Chondrocyte (in vitro differentiated cells): ENCODE measurements around the gene TAGLN. TPM values are rescaled to one million over a fixed set of nuclear protein-coding genes. Genes with fewer than 3 reads are reported as not detected.
A peak's percentile ranks its signal among the peaks of the same experiment; 100 is the strongest.
"Not testable (repeated sequence)": the region's sequence is repeated elsewhere in the genome, so short reads cannot be mapped to it uniquely, and the experiment has no call there.

Experiments used
- DNase-seq: peaks from one replicate; pipeline ENCODE4 v3.0.0; 2021; ENCODE audit warnings: mixed read lengths, low spot score
- H3K27ac Mint-ChIP-seq: one replicate; pipeline ENCODE4 v1.8.0; 2021; ENCODE audit warnings: mild to moderate bottlenecking, moderate library complexity, mixed read lengths; ENCODE audit not compliant: unreplicated experiment
- H3K27me3 Mint-ChIP-seq: 2 replicates; pipeline ENCODE4 v1.8.0; 2021; ENCODE audit warnings: low read depth, mixed read lengths
- H3K36me3 Mint-ChIP-seq: 2 replicates; pipeline ENCODE4 v1.8.0; 2021; ENCODE audit warnings: low read depth, mixed read lengths
- H3K4me1 Mint-ChIP-seq: 2 replicates; pipeline ENCODE4 v1.8.0; 2021; ENCODE audit warnings: low read depth, mild to moderate bottlenecking, mixed read lengths
- H3K4me3 Mint-ChIP-seq: one replicate; pipeline ENCODE4 v1.8.0; 2021; ENCODE audit warnings: mild to moderate bottlenecking, moderate library complexity, mixed read lengths; ENCODE audit not compliant: unreplicated experiment
- H3K9me3 Mint-ChIP-seq: 2 replicates; pipeline ENCODE4 v1.8.0; 2021; ENCODE audit warnings: low read depth, mixed read lengths
- CTCF ChIP-seq: fragments of 200-600 bp; sonication (generic); IDR thresholded peaks from 2 replicates; pipeline ENCODE4 v1.5.0; 2021; ENCODE audit warnings: antibody characterized with exemption, mild to moderate bottlenecking, moderate library complexity
- total RNA-seq: library from RNA; stranded (reverse); gene quantifications from 3 replicates; pipeline ENCODE4 v1.2.1, GENCODE V29; 2021

The TAGLN gene
- total RNA-seq, 1 donor from 2014 or later = 4,666 TPM

- H3K27ac Mint-ChIP-seq = peak overlapping the region; percentile 88
- DNase-seq = peak; percentile 88
Measured at GRCh38 chr11:117180661-117181585, 18.2 kb upstream of the TAGLN start.

GRCh38 chr11:117181586-117182550 lies 17.3 kb upstream of the TAGLN start:
- TF ChIP-seq CTCF = peak; percentile 3
- peaks cover 29% of the 10 kb centered on the region for H3K4me1 Mint-ChIP-seq
- H3K27ac Mint-ChIP-seq = no peak overlapping the region
- H3K4me3 Mint-ChIP-seq = no peak overlapping the region
- peaks cover 6% of the 10 kb centered on the region for H3K36me3 Mint-ChIP-seq
- no peaks in the 10 kb centered on the region for H3K9me3 Mint-ChIP-seq
- DNase-seq = peak; percentile 59
- H3K27me3 Mint-ChIP-seq = no peaks in the 10 kb centered on the region

More at GRCh38 chr11:117180661-117181585, 18.2 kb upstream of the TAGLN start:
- H3K27me3 Mint-ChIP-seq = no peaks in the 10 kb centered on the region
- TF ChIP-seq CTCF = peak; percentile 77
- H3K36me3 Mint-ChIP-seq = peaks cover 5% of the 10 kb centered on the region
- H3K4me1 Mint-ChIP-seq = peaks cover 29% of the 10 kb centered on the region
- peak overlapping the region; percentile 91 for H3K4me3 Mint-ChIP-seq
- H3K9me3 Mint-ChIP-seq = no peaks in the 10 kb centered on the region

GRCh38 chr11:117182551-117182935 lies 16.6 kb upstream of the TAGLN start:
- no peak for TF ChIP-seq CTCF
- H3K27me3 Mint-ChIP-seq = no peaks in the 10 kb centered on the region
- no peak overlapping the region for H3K27ac Mint-ChIP-seq
- peak; percentile 88 for DNase-seq
- H3K4me3 Mint-ChIP-seq = no peak overlapping the region
- no peaks in the 10 kb centered on the region for H3K9me3 Mint-ChIP-seq
- H3K36me3 Mint-ChIP-seq = peaks cover 10% of the 10 kb centered on the region
- H3K4me1 Mint-ChIP-seq = peaks cover 29% of the 10 kb centered on the region

GRCh38 chr11:117183178-117183577 lies 16.0 kb upstream of the TAGLN start:
- not testable (repeated sequence) for H3K4me3 Mint-ChIP-seq, H3K27ac Mint-ChIP-seq, H3K27me3 Mint-ChIP-seq, H3K9me3 Mint-ChIP-seq
- peaks cover 10% of the 10 kb centered on the region for H3K36me3 Mint-ChIP-seq
- DNase-seq = peak; percentile 32
- peaks cover 22% of the 10 kb centered on the region for H3K4me1 Mint-ChIP-seq

- TF ChIP-seq CTCF = no peak
- H3K36me3 Mint-ChIP-seq = peaks cover 13% of the 10 kb centered on the region
- H3K4me1 Mint-ChIP-seq = peaks cover 19% of the 10 kb centered on the region
- H3K27ac Mint-ChIP-seq = no peak overlapping the region
- H3K4me3 Mint-ChIP-seq = no peak overlapping the region
- no peaks in the 10 kb centered on the region for H3K27me3 Mint-ChIP-seq
- H3K9me3 Mint-ChIP-seq = no peaks in the 10 kb centered on the region
- peak; percentile 41 for DNase-seq
Measured at GRCh38 chr11:117183724-117184349, 15.3 kb upstream of the TAGLN start.
